OCI-LY7 (cell line): ENCODE data around the gene CD44.

Experiments used
- CTCF ChIP-seq: fragments of 200-600 bp; sonication (generic); conservative IDR thresholded peaks from 2 replicates; pipeline ENCODE4 v1.5.1; 2014; ENCODE audit warnings: mild to moderate bottlenecking, antibody characterized with exemption, low read length, moderate library complexity, mixed read lengths
- EZH2phosphoT487 ChIP-seq: fragments of 200-600 bp; sonication (generic); IDR thresholded peaks from 2 replicates; pipeline ENCODE4 v1.6.1; 2018; ENCODE audit warnings: low read depth, borderline replicate concordance, mild to moderate bottlenecking, mixed run types, antibody characterized with exemption, low read length, moderate library complexity, mixed read lengths

DNA sequence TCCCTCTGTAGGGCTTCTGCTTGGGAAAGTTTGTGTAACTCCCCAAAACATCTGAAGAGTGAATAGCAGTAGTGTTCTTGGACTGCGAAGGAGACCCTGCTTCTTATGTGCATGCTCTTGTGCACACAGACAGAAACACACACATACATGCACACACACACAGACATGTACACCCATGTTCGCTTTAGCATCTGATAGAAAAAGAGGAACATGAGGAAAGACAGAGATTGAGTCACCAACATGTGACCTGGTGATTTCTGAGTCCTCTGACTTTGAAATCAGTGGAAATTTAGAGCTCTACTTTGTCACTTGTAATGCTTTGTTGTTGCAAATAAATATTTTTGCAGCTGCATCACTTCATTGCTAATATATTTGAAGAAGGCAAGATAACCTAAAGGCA, 23.8 kb downstream of the CD44 start:
- TF ChIP-seq CTCF (no peak), EZH2phosphoT487 (no peak)
